OCI-LY7 (cell line): ENCODE results near the gene TMTC1.

Source experiments
- EZH2phosphoT487 ChIP-seq: fragments of 200-600 bp; sonication (generic); IDR thresholded peaks from 2 replicates; pipeline ENCODE4 v1.6.1; 2018; ENCODE audit warnings: low read depth, borderline replicate concordance, mild to moderate bottlenecking, mixed run types, antibody characterized with exemption, low read length, moderate library complexity, mixed read lengths
- TF ChIP-seq, protein P1 (sequence below): fragments of 200-600 bp; sonication (generic); conservative IDR thresholded peaks from 2 replicates; pipeline ENCODE4 v1.5.1; 2014; ENCODE audit warnings: mild to moderate bottlenecking, antibody characterized with exemption, low read length, moderate library complexity, mixed read lengths

DNA sequence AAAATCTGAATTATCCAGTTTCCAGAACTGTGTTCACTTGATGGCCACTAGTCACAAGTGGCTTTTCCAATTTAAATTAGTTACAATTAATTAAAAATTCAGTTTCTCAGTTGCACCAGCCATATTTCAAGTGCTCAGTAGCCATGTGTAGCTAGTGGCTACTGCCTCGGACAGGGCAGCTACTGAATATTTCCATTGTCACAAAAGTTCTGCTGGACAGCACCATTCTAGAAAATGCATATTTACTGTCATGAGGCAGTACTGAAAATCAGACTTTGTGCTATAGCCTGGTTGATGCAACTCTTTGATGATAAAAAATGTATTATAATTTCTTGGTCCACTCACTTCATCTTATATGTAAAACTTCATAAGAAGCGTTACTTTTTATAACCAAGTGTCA lies 274.8 kb downstream of the TMTC1 start:
- TF ChIP-seq, protein P1, sequence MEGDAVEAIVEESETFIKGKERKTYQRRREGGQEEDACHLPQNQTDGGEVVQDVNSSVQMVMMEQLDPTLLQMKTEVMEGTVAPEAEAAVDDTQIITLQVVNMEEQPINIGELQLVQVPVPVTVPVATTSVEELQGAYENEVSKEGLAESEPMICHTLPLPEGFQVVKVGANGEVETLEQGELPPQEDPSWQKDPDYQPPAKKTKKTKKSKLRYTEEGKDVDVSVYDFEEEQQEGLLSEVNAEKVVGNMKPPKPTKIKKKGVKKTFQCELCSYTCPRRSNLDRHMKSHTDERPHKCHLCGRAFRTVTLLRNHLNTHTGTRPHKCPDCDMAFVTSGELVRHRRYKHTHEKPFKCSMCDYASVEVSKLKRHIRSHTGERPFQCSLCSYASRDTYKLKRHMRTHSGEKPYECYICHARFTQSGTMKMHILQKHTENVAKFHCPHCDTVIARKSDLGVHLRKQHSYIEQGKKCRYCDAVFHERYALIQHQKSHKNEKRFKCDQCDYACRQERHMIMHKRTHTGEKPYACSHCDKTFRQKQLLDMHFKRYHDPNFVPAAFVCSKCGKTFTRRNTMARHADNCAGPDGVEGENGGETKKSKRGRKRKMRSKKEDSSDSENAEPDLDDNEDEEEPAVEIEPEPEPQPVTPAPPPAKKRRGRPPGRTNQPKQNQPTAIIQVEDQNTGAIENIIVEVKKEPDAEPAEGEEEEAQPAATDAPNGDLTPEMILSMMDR = no peak
- no peak for TF ChIP-seq EZH2phosphoT487
